G401.6 (cell line): Measurements from ENCODE around the gene TNS3.
"Not testable (repeated sequence)": the region's sequence is repeated elsewhere in the genome, so short reads cannot be mapped to it uniquely, and the experiment has no call there.

Experiments used
- FAIRE-seq: peaks from 2 replicates; lab custom pipeline; 2012; peaks lifted over from hg19 to GRCh38; lab: Jason Lieb, UNC

Gene TNS3

DNA sequence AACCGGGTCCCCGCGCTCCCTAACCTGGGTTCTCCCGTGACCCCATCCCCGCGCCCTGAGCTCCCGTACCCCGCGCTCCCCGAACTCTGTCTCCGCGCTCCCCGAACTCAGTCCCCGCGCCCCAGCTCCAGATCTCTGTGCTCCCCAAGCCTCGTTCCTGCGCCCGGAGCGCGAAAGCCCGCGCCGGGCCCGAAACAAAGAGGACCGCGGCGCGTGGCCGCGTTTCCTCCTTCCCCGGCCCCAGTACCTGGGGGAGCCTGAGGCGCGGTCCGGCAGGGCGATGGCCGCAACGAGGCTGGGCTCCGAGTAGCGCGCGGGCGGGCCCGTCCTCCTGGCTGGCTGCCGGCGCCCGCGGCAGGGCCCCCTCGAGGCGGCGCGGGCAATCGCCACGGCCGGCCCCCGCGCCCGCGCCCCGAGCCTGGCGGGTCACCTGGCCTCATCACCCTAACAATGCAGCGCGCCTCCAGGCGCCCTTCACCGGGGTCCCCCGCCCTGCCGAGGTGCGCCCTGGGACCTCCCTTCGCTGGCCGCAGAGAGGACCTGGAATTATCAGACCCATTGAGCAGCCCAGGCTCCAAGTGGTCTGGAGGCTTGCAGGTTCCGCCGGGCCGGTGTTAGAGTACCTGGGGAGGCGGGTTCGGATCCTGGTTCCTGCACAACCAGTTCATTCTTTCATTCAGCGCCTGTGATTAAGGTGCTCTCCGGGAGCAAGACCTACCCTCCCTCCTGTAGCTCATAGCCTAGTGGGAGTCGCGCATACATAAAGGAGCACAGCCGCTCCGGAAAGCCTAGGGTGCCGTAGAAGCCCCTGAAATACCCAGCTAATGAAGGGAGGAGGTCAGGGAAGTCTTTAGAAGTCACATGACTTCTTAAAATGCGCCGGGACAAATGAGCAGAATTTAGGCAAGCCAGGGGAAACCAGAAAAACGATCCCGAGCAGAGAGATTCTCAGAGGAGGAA is at the start of gene TNS3:
Gene TNS3 (minus strand): TSS at position 308 of the 960 bp plus-strand sequence. CDS start 142,475 bp downstream, outside the sequence.
- peak; percentile 96 for FAIRE-seq

DNA sequence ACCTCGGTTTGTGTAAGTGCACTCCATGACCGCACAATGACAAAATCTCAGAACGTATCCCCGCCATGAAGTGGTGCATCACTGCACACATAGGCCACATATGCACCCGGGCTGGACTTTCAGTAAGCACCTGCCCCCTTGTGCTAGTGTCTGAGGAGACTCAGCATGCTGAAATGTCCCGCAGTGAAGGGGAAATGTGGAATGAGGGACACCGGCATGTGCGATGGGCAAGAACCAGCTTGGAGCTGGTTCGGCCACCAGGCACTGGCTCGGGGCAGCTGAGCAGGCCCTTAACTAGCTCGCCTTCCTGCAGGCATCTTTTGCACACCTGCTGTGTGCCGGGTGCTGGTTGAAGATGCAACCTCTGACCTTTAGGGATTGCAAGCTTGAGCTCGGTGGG is 49.8 kb upstream of the TNS3 start:
- no peak for FAIRE-seq

DNA sequence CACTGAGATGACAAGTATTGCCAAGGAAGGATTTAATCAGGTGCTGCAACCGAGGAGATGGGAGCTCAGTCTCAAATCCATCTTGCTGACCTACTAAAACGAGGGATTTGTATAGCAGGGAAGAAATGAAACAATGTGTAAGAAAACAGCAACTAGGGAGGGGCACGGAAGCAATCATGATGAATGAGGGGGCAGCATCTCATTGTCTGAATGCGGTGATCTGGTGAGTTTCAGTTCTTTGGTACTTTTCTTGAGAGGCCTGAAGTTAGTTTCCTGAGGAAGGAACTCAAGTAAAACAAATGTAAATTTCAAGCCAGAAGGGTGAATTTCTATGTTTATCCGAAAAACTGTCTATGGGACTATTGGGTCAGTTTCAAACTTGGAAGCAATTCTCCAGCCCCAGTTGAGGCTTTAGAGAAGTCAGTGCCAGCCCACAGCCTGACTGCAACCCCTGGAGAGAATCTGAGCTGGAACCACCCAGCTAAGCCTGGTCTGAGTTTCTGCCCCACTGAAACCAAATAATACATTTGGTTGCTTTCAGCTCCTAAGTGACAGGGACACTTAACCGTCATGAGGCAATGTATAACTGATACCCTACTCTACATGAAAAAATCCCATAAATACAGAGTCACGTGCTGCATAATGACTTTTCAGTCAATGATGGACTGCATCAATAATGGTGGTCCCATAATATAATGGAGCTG is 45.8 kb upstream of the TNS3 start:
- FAIRE-seq: no peak

DNA sequence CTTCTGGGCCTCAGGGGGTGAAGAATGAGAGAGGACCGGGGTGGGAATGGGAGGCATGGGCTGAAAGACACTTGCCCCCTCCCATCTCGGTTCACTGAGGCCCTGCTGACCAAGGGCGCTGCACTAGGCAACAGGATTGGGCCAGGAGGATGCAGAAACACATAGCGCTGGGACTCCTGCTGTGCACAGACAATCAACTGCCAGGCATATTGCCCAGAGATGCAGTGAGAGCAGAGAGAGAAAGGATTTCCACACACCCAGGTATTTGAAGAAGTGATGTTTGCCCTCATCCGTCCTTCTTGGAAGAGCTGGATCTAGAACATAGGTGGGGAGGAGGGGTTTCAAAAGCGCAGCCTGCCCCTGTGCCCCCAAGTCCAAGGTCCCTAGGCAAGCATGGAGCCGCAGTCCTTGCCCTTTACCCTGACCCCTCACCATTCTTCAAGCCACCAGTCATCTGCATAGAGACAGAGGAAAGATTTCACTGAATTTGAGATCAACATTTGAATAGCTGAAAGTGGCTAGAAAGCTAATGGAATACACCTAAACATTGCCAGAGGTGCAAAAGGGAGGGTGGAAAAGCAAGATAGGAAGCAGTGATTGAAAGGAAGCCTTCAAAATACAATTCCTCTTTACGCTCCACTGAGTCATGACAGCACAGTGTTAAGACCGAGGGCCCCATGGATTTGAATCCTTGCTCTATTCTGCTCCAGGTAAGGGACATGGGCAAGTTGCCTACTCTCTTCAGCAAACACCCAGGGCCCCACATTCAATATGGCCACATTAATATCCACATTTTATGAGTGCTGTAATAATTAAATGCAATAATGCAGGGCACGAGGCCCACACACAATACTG is 44.2 kb upstream of the TNS3 start:
- FAIRE-seq: no peak

DNA sequence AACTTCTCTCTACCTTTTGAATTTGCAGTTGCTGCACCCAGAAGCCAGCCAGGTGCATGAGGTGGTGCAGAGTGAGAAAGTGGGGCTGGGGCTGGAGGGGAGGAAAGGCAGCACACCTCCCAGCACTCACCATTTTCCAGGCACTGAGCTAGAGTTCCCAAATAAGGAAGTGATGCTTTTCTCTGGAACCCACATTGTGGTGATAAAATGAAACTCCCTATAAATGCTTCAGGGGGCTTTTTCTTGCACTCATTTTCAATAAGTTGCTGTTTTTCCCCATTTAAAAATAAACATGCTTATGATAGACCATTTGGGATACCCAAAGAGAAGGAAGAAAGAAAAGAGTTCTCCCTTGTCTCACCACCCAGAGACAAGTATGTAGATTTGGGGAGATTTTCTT is 42.8 kb upstream of the TNS3 start:
- no peak for FAIRE-seq

DNA sequence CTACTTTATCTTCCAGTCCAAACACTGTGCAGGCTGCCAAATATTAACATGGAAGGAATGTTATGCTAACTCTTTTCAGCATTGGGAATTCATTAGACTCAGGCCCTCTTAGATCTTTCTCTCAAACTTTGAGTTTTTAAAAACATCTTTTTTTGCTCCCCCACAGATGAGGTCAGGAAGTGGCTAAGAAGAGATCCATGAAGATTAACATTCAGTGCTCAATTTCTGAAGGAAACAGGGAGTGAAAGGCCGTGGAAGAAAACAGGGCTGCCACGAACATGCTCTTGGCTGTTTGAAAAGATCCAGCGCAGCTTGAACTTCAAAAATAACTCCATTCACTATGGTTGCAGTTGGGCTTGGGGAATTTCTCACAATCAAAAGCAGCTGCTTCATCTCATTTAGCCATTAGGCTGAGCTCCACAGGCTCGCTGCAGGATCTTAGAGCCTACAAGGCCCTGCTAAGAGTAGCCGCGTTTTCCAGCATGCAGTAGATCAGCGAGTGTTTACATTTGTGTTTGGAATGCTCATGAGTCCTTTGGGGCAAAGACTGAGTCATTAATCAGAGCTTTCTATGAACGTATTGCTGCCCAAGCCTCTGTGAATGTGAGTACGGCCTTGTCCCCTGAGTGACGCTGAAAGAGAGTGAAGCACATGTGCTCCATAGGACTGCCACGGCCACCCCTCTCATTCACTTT is 41.2 kb upstream of the TNS3 start:
- peak; percentile 73 for FAIRE-seq

DNA sequence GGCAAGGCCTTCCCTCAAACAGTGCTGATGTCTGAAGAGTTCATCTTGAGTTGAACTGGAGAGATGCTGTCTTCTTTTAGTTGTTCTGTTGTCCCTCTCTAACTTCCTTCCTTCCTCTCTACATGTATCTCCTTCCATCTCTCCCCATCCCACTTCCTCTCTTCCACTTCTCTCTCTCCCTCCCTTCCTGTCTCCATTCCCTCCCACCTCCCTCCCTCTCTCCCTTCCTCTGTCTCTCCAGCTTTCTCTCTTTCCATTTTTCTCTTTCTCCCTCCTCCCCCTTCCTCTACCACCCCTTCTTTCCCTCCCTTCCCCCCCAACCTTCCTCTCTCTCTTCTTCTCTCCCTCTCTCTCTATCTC is 40.7 kb upstream of the TNS3 start:
- FAIRE-seq: no peak

DNA sequence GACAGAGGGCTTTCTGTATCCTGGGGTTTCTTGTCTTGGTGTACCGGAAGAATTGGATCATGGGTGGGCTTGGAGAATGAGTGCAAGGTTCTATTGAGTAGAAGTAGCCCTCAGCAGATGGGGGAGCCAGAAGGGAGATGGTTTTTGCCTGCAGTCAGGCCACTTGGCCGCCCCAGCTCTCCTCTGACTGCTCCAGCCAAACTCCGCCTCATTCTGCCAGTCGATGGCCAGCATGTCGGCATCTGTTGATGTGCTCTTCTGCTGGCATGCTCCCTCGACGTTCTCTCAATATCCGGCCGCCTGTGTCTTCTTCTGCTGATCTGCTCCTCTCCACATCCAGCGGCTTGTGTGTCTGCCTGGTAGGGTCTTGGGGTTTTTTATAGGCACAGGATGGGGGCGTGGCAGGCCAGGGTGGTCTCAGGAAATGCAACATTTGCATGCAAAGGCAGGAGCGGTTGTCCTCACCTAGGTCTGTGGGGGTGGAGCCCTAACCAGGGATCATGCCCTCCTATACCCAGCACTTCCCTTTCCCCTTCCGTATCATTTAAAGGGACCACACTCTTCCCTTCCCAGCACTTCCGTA is 40.2 kb upstream of the TNS3 start:
- no peak for FAIRE-seq

DNA sequence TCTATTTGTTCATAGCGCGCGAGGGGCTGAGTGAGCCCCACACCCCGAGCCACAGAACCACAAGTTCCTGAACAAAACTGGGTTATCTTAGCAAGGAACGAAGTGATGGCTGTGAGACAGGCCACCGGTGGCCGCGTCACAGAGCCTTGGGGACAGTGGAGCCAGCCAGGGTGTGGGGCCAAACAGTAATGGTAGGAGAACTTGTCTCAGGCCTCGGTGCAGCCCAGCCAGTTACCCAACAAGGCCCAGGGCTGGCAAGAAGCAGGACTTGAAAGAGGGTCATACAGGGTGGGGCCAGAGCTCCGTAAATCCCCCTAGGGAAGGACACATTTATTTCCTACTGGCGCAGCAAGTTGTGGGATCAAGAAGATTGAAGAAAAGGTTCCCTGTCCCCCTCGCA is 39.4 kb upstream of the TNS3 start:
- FAIRE-seq: no peak

DNA sequence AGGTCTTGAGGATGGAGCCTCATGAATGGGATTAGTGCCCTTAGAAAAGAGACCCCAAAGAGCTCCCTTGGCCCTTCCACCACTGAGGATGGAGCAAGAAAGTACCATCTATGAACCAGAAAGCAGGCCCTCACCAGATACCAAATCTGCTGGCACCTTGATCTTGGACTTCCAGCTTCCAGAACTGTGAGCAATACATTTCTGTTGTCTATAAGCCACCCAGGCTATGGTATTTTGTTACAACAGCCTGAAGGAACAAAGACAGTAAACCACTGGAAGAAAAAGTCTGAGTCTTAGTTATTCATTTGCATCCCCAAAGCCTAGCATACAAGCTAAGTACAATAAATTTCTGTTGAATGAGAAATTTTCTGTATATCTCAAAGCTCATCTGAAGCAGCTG is 37.9 kb upstream of the TNS3 start:
- FAIRE-seq: peak; percentile 47

DNA sequence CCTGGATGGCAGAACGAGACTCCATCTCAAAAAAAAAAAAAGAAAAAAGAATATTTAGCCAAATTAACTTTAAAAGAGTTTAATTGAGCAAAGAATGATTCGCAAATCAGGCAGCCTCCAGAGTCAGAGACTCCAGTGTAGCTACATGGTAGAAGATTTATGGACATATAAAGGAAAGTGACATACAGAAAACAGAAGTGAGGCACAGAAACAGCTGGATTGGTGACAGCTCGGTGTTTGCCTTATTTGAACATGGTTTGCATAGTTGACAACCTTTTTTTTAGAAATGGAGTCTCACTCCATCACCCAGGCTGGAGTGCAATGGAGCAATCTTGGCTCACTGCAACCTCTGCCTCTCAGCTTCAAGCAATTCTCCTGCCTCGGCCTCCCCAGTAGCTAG is 35.2 kb upstream of the TNS3 start:
- FAIRE-seq: no peak

DNA sequence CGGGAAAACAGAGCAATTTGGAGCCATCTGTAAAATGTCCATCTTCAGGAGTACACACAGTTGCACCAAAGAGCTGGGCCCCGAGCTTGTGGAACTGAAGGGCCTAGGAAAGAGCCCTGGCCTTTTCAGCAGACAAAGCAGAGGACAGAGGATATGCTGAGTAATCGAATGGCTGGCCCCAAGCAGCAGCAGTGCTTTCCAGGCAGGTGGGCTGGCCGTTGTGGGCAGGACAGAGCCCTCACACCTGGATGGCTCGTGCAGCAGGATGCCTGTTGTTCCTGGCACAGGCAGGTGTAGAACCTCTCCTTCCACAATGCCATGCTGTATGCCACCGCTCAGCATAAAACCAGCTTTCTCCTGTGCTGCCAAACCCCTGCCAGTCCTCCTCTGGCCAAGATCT is 32.5 kb upstream of the TNS3 start:
- no peak for FAIRE-seq

DNA sequence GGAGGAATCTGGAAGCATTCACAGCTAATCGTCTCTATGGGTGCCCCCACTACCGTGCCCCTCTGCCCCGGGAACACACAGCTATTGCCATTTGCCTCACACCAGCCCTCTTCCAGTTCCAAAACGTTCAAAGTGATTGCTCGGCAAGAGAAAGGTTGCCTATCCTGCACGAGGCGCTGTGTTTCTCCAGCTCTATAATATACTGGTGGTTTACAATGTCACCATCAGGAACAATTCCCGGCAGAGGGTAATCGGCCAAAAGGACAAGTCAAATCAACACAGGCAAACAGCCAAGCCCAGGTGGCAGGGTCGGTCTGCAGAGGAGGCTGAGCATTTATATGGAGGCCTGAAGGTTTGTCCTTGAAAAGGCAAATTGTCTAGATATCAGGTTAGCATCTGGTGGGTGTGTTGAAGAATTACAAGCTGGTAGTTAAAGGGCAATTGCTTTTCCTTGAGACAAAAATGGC is 29.2 kb upstream of the TNS3 start:
- no peak for FAIRE-seq

DNA sequence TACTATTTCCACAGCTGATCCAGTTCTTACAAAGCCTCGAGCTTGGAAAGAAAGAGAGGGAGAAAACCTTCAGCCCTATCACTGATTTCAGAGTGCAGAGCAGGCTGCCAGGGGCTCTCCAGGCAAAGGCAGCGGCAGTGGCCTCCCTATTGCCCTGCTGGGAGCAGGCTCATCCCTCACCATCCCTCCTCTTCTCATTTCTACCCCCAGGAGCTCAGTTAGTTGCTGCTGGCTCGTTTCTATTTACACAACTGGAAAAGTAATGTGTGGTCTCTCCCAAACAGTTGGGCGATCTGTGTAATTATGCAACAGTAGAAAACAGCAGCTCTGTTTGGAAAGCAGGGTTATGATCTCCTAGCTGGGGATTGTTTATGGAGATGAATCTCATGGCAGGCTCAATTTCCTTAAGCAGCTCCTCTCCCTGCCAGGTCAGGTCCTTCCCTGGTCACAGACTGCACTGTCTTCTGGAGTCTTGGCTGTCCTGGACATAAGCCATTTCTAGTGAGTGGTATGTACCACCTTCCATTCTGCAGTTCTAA is 28.7 kb upstream of the TNS3 start:
- no peak for FAIRE-seq

DNA sequence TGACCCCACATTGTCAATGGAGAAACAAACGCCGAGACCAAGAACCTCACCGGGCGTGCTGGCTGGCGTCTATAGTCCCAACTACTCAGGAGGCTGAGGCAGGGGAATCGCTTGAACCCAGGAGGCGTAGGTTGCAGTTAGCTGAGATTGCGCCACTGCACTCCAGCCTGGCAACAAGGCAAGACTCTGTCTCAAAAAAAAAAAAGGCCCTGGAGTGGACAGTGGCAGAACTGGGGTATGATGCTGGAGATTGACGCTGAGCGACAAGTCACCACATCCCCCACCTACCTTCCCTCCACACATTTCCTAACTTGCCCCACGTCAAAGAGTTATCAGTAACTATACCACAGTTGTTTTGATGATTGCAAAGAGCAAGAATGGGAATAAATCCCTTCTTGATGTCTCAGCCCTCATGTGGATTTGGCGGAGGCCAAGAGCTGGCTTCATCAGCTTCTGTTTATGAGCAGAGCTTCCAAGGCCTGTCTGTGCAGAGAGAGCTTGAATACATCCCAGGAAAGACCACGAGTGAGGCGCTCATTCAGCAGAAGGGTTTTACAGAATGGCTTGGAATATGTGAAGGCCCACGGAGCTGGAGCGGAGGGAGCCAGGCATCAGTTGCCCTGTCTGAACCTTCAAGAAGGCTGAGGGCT is 28.0 kb upstream of the TNS3 start:
- no peak for FAIRE-seq

DNA sequence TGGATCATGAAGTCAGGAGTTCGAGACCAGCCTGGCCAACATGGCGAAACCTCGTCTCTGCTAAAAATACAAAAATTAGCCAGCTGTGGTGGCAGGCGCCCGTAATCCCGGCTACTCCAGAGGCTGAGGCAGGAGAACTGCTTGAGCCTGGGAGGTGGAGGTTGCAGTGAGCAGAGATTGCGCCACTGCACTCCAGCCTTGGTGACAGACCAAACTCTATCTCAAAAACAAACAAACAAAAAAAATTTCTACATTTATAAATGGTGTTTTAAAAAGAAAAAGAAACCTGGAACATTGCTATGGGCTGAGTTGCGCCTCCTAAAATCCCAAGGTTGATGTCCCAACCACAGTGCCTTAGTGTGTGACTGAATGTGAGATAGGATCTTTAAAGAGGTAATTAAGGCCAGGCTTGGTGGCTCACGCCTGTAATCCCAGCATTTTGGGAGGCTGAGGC is 24.7 kb upstream of the TNS3 start:
- FAIRE-seq: not testable (repeated sequence)

DNA sequence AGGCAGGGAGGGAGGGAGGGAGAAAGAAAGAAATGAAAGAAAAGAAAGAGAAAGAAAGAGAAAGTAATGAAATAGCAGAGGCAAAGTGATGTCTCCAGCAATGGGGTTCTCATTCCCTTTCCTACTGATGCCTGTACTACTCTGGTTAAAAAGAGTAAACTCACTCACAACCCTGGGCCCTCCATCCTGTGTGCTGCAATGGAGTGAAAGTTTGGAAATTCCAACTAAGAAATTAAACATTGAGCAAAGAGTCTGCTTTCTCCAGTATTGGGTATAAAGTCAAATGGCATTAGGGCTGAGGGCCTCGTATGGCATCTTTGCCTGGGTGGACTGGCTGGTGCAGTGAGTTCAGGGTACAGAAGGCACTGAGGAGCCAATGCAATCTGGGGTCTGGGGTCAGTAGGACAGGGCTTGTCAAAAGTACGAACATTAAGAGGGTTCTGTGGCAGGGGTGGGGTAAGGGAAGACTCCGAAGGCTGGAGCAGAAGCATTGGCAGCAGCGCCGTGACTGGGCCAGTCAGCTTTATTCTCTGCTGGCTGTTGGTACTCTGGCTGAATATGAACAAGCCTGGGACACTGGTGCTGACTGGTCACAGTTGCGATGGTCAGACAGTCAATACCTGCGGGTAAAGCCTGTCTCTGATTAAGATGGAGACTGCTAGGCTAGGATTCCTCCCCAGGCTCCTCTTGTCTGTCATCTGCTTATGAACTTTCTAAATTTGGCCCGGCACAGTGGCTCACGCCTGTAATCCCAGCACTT is 24.1 kb upstream of the TNS3 start:
- no peak for FAIRE-seq

DNA sequence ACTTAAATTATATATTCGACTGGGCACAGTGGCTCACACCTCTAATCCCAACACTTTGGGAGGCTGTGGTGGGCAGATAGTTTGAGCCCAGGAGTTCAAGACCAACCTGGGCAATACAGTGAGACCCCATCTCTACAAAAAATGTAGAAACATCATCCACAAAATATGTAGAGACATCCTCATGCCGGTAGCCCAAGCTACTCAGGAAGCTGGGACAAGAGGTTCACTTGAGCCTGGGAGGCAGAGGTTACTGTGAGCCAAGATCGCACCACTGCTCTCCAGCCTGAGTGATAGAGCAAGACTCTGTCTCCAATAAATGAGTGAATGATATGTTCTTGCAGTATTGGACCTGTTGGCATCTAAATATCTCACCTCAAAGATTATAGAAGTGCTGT is 22.6 kb upstream of the TNS3 start:
- no peak for FAIRE-seq

DNA sequence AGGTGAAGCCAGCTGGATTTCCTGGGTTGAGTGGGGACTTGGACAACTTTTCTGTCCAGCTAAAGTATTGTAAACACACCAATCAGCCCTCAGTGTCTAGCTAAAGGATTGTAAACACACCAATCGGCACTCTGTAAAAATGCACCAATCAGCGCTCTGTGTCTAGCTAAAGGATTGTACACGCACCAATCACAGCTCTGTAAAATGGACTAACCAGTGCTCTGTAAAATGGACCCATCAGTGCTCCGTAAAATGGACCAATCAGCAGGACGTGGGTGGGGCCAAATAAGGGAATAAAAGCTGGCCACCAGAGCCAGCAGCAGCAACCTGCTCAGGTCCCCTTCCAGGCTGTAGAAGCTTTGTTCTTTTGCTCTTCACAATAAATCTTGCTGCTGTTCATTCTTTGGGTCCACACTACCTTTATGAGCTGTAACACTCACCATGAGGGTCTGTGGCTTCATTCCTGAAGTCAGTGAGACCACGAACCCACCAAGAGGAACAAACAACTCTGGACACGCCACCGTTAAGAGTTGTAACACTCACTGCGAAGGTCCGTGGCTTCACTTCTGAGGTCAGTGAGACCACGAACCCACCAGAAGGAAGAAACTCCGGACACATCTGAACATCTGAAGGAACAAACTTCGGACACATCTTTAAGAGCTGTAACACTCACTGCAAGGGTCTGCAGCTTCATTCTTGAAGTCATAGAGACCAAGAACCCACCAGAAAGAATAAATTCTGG is 21.8 kb upstream of the TNS3 start:
- FAIRE-seq: not testable (repeated sequence)
